Measurements from ENCODE around the gene PLAC1.
A peak's percentile ranks its signal among the peaks of the same experiment; 100 is the strongest.

PLAC1 gene

GRCh38 chrX:134548257-134549201 is 109.7 kb downstream of the PLAC1 start:
- H3K4me3 ChIP-seq (ENCODE audit: low read length) = peak overlapping the region; percentile 51
- no peak for DNase-seq (ENCODE audit: low read depth)

GRCh38 chrX:134547047-134547679 is 111.1 kb downstream of the PLAC1 start:
- no peak for TF ChIP-seq CTCF (conservative IDR thresholded peaks at IDR 0.05; ENCODE audit: low read depth, low read length)
- H3K4me3 ChIP-seq (ENCODE audit: low read length) = no peak overlapping the region
- no peak for DNase-seq (ENCODE audit: low read depth)

More at GRCh38 chrX:134548257-134549201, 109.7 kb downstream of the PLAC1 start:
- TF ChIP-seq CTCF (conservative IDR thresholded peaks at IDR 0.05; ENCODE audit: low read depth, low read length) = no peak

DNA sequence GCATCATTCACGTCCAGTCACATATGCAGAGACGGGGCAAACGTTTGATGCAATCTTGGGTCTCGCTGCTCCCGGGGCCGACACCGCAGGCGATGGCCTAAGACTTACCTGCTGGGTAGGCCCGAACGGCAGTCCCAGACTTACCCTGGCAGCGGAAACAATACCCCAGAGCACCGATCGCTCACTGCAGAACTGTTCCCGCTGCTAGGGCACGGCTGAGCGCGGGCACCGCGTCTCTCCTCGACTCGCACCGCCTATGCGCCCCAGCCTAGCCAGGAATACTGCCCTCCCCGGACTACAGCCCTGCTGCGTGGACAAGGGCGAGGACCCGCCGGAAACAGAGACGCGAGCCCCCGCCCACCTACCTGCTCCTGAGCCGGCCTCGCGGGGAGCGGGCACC is 112.1 kb downstream of the PLAC1 start:
- H3K4me3 ChIP-seq (ENCODE audit: low read length) = no peak overlapping the region
- DNase-seq (ENCODE audit: low read depth) = no peak
- TF ChIP-seq CTCF (conservative IDR thresholded peaks at IDR 0.05; ENCODE audit: low read depth, low read length) = no peak

DNA sequence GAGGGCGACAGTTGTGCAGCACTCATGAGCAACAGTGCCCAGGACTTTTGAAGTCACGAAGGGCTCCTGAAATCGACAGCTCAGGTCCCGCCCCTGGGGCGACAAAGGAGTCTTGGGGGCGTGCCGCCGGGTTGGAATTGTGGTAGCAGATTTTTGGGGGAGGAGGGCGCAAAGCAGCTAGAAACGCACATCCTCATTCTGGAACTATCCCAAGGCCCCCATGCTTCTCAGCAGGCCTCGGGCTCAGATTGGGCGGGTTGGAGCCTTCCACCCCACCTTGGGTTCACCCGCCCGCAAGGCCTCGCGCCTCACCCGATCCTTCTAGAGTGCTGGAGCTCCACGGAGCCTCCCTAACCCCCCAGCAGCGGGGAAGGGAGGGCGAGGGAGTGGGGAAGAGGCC is 112.8 kb downstream of the PLAC1 start:
- DNase-seq (ENCODE audit: low read depth) = no peak
- no peak overlapping the region for H3K4me3 ChIP-seq (ENCODE audit: low read length)
- no peak for TF ChIP-seq CTCF (conservative IDR thresholded peaks at IDR 0.05; ENCODE audit: low read depth, low read length)

DNA sequence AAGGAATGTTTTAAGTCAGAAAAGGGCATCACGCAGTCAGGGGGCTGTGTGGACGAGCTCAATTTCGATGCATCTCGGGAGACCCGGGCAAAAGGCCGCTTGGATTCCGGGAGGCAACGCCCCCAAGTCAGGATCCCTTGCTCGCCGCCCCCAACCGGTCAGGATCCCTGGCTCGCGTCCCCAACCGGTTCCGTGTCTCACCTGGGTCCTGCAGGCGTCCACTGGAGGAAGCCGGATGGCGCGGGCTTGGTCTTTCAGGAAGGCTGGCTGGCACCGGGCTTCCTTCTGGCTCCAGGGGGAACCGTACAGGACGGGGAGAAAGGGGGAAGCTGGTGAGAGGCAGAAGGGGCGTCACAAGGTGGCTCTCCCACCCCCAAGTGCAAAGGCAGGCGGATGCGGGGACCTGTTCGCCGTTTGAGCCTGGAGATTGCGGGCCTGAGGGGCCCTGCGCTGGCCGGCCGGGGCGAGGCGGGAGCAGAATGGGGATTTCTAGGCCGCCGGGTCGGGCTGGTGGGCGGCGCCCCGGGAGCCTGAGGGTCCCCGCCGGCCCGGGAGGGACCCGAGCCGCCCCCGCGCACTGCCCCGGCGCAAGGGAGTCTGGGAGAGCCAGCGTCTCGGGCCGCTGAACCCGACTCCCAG is 113.6 kb downstream of the PLAC1 start:
- H3K4me3 ChIP-seq (ENCODE audit: low read length) = peak overlapping the region; percentile 33
- no peak for TF ChIP-seq CTCF (conservative IDR thresholded peaks at IDR 0.05; ENCODE audit: low read depth, low read length)
- DNase-seq (ENCODE audit: low read depth) = no peak

DNA sequence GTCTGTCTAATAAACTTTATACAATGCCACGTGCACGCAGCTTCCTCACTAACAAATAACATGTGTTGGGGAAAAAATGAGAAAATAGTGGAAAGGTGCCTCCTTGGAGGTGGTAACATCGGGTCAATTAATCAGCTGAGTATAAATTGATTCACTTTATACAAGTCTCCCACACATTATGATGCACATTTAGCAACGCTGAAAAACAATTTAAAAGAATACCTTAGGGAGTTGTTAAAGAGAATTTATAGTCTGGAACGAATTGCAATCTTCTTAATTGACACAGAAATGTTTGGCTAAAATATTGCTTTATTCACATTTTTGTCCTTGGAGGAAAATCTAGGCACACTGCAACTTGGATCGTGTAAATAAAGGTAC is 114.1 kb downstream of the PLAC1 start:
- TF ChIP-seq CTCF (conservative IDR thresholded peaks at IDR 0.05; ENCODE audit: low read depth, low read length) = no peak
- DNase-seq (ENCODE audit: low read depth) = no peak
- H3K4me3 ChIP-seq (ENCODE audit: low read length) = no peak overlapping the region
